GM21390 (cell line): ENCODE results near the gene MPZL3.
"Not testable (repeated sequence)": the region's sequence is repeated elsewhere in the genome, so short reads cannot be mapped to it uniquely, and the experiment has no call there.

ENCODE experiments used
- ATAC-seq: cut with Tn5 transposase; IDR thresholded peaks from one replicate; pipeline ENCODE4 v1.9.1; 2021; ENCODE audit not compliant: unreplicated experiment

MPZL3 gene

DNA sequence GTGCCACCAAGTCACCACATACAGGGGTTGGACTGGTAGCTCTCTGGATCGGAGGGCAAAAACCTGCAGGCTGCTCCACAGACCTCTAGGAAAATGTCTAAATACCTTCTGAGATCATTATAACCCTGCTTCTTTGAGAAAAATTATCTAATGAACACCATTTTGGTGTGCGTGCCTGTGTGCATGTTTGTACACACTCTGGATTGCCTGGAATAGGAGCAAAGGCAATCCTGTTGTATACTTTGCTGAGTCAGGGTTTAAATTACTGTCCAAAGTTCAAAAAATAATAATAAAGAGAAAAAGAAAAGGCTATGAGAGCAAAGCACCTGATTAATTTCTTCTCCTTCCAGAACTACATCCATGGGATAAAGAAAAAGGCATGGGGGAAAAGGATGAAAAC lies 38.4 kb downstream of the MPZL3 start:
- no peak for ATAC-seq

DNA sequence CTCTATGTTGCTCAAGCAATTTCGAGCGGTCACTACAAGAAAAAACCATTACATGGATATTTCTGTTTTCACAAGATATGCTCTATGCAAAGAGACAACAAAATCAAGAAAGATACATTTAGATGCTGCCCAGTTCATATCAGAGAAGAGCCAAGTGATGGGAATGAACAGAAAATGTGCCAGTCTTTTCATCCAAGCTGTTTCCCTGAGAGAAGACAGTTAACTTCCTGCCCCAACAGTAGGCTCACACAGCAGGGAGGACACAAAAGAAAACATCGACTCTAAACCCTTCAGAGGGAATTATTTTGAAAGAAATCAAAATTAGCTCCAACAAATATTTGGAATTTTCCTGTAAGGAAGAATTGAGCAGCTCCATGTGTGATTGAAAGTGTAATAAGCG lies 39.0 kb downstream of the MPZL3 start:
- no peak for ATAC-seq

GRCh38 chr11:118212781-118213191 lies 39.4 kb downstream of the MPZL3 start:
- ATAC-seq: no peak

- no peak for ATAC-seq
These were observed 39.9 kb downstream of the MPZL3 start for GRCh38 chr11:118212131-118212725.

- ATAC-seq: no peak
These were observed 41.2 kb downstream of the MPZL3 start for GRCh38 chr11:118211006-118211405.

DNA sequence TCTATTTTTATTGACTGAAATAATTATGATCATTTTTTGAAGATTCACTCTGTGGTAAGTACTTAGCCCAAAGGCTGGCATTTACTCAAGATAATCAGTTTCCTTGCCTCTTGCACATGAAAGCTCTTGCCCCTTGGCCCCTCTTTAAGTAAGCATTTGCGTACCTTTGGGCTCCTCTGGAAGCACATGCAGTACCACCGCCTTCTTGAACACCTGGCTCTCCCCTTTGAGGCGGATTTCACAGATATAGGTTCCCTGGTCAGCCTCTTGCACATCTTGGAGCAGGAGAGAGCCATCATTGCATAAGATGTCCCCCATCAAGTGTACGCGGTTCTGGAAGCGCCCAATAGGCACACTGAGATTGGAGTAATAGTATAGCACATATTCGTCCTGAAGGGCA lies 41.8 kb downstream of the MPZL3 start:
- ATAC-seq: no peak

GRCh38 chr11:118209033-118209432 lies 43.1 kb downstream of the MPZL3 start:
- ATAC-seq: no peak

DNA sequence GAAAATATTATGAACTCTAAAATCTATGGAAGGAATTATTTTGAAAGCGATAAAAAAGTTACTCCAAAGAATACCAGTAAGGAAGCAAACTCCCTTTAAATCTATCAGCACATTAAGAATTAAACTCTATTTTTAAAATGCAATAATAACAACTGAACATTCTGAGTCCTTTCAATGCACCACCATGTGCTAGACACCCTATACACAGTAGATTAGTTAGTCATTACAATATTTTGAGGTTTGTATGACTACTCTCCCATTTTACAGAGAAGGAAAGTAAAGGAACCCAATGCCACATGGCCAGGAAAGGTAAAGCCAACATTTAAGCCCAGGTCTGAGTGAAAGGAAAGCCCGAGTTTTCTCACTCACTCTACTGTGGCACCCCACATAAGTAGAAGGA lies 45.1 kb downstream of the MPZL3 start:
- no peak for ATAC-seq

GRCh38 chr11:118206391-118207031 lies 45.7 kb downstream of the MPZL3 start:
- no peak for ATAC-seq

DNA sequence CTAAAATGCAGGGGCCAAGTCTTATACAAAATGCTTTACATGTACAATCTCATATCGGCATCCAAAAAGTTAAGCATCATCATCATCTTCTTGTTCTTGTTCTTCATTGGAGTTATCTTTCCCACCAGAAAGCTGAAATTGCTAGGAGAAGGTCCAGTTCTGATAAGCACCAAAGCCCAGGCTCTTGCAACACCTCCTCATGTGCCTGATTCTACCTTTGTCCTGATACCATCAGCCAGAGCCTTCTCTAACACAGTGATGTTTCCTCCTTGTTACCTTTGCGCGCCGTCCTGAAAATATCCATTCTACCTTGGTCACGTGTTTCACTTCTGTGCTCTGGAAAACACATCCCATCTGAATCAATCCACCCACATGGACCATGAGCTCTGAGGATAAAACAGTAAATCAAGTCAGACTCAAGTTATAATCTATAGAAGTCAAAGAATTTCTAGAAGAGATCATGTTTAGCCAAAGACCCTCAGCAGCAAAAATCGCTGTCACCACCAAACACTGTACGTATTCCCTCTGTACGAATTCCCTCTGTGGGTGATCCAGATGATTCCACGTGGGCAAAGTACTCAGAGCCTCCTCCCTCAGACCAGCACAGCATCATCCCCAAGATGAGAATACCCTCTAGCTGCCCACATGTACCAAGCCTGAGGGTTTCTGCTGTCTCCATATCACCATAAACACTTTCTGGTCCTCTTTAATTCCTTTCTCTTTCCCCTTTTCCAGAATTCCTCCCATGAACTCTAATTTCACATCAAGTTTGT lies 46.4 kb downstream of the MPZL3 start:
- no peak for ATAC-seq

GRCh38 chr11:118202599-118203422 lies 49.4 kb downstream of the MPZL3 start:
- ATAC-seq: no peak

GRCh38 chr11:118201966-118202365 lies 50.2 kb downstream of the MPZL3 start:
- ATAC-seq: no peak

- ATAC-seq: no peak
These were observed 51.1 kb downstream of the MPZL3 start for GRCh38 chr11:118200901-118201680.

DNA sequence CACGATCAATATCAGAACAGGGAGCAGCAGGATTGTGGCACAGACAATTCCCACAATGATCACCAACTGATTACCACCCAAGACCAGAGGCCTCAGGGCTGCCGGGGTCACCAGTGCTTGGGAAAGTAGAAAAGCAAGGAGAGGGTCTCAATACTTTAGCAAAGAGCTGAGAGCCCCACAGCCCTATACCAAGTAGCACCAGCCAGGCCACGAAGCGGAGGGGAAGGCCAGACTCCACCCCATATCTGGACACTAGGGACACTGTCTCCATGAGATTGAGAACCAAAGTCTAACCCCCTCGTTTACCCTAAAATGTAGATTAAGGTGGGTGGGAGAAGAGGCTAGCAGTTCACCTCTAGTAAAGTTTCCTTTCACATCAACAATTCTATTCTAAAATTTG lies 51.7 kb downstream of the MPZL3 start:
- ATAC-seq: no peak

DNA sequence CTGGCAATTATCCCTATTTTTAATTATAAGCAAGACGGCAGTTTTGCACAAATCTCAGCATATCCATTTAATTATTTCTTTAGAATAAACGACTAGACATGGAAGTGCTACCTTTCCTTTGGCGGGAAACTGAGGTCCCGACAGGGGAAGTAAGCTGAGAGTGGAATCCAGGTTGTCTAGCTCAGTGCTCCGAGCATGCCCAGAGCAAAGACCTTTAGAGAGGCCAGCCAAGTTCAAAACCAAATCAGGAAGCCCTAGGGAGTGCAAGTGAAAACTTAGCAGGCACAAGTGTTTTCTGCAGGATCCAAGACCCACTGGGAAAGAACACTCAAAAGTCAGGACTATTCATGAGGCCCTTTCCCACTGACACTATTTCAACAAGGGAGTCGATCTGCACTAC lies 53.0 kb downstream of the MPZL3 start:
- ATAC-seq: no peak

GRCh38 chr11:118198370-118198769 lies 53.8 kb downstream of the MPZL3 start:
- no peak for ATAC-seq

DNA sequence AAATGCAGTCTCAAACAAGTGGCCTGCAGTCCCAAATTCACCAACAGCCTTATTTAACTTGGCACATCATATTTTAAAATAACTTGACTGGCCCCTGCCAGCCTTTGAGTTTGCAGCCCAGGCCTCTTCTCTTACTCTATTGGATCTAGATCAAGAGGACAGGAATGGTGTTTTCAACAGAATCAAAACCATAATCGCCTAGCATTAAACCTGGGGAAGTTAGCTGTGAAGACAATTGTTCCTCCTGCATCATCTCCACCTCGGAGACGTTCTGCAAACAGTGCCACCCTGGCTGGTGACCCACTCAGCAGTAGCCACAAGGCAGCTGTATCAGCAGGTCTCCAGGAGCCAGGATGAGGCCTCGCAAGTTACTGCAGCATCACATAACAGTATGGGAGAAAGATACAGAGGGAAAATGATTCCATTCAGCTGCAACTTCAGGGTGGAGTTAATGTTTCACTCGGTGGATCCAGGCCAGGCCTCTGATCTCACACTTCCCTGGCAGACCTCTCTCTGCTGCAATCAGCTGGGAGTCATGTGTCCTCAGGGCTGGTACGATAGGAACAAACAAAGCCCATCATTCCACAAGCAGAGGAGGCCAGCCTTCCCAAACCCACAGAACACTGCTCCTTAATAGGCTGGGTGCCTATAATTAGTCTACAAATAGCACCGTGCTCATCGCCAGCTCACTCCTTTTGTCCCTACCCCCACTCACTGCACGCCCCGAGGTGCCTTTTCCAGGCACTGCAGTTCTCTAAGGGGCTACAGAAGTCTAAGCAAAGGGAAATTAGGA lies 57.1 kb downstream of the MPZL3 start:
- ATAC-seq: no peak

GRCh38 chr11:118193910-118194566 lies 58.1 kb downstream of the MPZL3 start:
- ATAC-seq: no peak

DNA sequence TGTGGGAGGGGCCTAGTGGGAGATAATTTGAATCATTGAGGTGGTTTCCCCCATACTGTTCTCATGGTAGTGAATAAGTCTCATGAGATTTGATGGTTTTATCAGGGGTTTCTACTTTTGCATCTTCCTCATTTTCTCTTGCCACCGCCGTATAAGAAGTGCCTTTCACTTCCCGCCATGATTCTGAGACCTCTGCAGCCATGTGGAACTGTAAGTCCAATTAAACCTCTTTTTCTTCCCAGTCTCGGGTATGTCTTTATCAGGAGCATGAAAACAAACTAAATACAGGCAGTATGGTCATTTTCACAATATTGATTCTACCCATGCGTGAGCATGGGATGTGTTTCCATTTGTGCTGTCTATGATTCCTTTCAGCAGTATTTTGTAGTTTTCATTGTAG lies 59.3 kb downstream of the MPZL3 start:
- ATAC-seq: not testable (repeated sequence)
